ENCODE data around the gene SNX10. TPM values are rescaled to one million over a fixed set of nuclear protein-coding genes. Genes with fewer than 3 reads are reported as not detected.
"Not testable (repeated sequence)": the region's sequence is repeated elsewhere in the genome, so short reads cannot be mapped to it uniquely, and the experiment has no call there.

The SNX10 gene
- 2.5 and 7.2 TPM in 2 replicates for total RNA-seq

GRCh38 chr7:26291699-26292538, at the start of gene SNX10:
Gene SNX10, plus strand, starts transcription at chr7:26291862. Its CDS starts 54,581 bp downstream, at chr7:26346443.
- DNase-seq (ENCODE audit: extremely low read depth, low read depth, low spot score): no peak

GRCh38 chr7:26245150-26245549, 46.5 kb upstream of the SNX10 start:
- no peak for DNase-seq (ENCODE audit: extremely low read depth, low read depth, low spot score)

- DNase-seq (ENCODE audit: extremely low read depth, low read depth, low spot score): no peak
Observed at GRCh38 chr7:26250239-26250638, 41.4 kb upstream of the SNX10 start.

- DNase-seq (ENCODE audit: extremely low read depth, low read depth, low spot score): not testable (repeated sequence)
Observed at GRCh38 chr7:26261866-26262265, 29.8 kb upstream of the SNX10 start.

GRCh38 chr7:26265065-26265464, 26.6 kb upstream of the SNX10 start:
- DNase-seq (ENCODE audit: extremely low read depth, low read depth, low spot score): no peak

GRCh38 chr7:26265499-26266075, 26.1 kb upstream of the SNX10 start:
- no peak for DNase-seq (ENCODE audit: extremely low read depth, low read depth, low spot score)

GRCh38 chr7:26267601-26268166, 24.0 kb upstream of the SNX10 start:
- DNase-seq (ENCODE audit: extremely low read depth, low read depth, low spot score): no peak

- no peak for DNase-seq (ENCODE audit: extremely low read depth, low read depth, low spot score)
Observed at GRCh38 chr7:26275213-26275612, 16.4 kb upstream of the SNX10 start.

- DNase-seq (ENCODE audit: extremely low read depth, low read depth, low spot score): no peak
Observed at GRCh38 chr7:26278770-26279169, 12.9 kb upstream of the SNX10 start.

- DNase-seq (ENCODE audit: extremely low read depth, low read depth, low spot score): no peak
Observed at GRCh38 chr7:26279405-26279804, 12.3 kb upstream of the SNX10 start.

GRCh38 chr7:26280097-26280496, 11.6 kb upstream of the SNX10 start:
- no peak for DNase-seq (ENCODE audit: extremely low read depth, low read depth, low spot score)

GRCh38 chr7:26280723-26281122, 10.9 kb upstream of the SNX10 start:
- no peak for DNase-seq (ENCODE audit: extremely low read depth, low read depth, low spot score)

GRCh38 chr7:26284477-26284876, 7.2 kb upstream of the SNX10 start:
- no peak for DNase-seq (ENCODE audit: extremely low read depth, low read depth, low spot score)

- no peak for DNase-seq (ENCODE audit: extremely low read depth, low read depth, low spot score)
Observed at GRCh38 chr7:26284995-26285632, 6.5 kb upstream of the SNX10 start.

GRCh38 chr7:26286157-26286556, 5.5 kb upstream of the SNX10 start:
- no peak for DNase-seq (ENCODE audit: extremely low read depth, low read depth, low spot score)

- not testable (repeated sequence) for DNase-seq (ENCODE audit: extremely low read depth, low read depth, low spot score)
Observed at GRCh38 chr7:26288126-26288525, 3.5 kb upstream of the SNX10 start.

- no peak for DNase-seq (ENCODE audit: extremely low read depth, low read depth, low spot score)
Observed at GRCh38 chr7:26291251-26291650, 411 bp upstream of the SNX10 start.

GRCh38 chr7:26292768-26293560, 1.3 kb downstream of the SNX10 start:
- no peak for DNase-seq (ENCODE audit: extremely low read depth, low read depth, low spot score)

- DNase-seq (ENCODE audit: extremely low read depth, low read depth, low spot score): no peak
Observed at GRCh38 chr7:26293569-26294308, 2.1 kb downstream of the SNX10 start.

- DNase-seq (ENCODE audit: extremely low read depth, low read depth, low spot score): no peak
Observed at GRCh38 chr7:26295015-26295414, 3.4 kb downstream of the SNX10 start.
